IPS-20b (cell line): ENCODE measurements around the gene GREB1L.

Source experiments
- H3K27ac ChIP-seq: one replicate; pipeline ENCODE4 v1.5.1; 2013; ENCODE audit warnings: low read length
- H3K27me3 ChIP-seq: 2 replicates; pipeline ENCODE4 v1.6.1; 2013; ENCODE audit warnings: mild to moderate bottlenecking, low read length, inconsistent platforms; ENCODE audit not compliant: insufficient read depth
- H3K36me3 ChIP-seq: 2 replicates; pipeline ENCODE4 v1.6.1; 2013; ENCODE audit warnings: low read depth, mild to moderate bottlenecking, inconsistent platforms, low read length, moderate library complexity; ENCODE audit not compliant: insufficient read depth
- H3K4me1 ChIP-seq: 2 replicates; pipeline ENCODE4 v1.6.1; 2013; ENCODE audit warnings: mild to moderate bottlenecking, control low read depth, inconsistent platforms, low read length, moderate library complexity; ENCODE audit not compliant: insufficient read depth
- H3K4me3 ChIP-seq: 2 replicates; pipeline ENCODE4 v1.5.1; 2013; ENCODE audit warnings: mild to moderate bottlenecking, low read length, inconsistent platforms
- H3K9ac ChIP-seq: 2 replicates; pipeline ENCODE4 v1.6.1; 2013; ENCODE audit warnings: low read depth, mild to moderate bottlenecking, inconsistent platforms, low read length, moderate library complexity
- H3K9me3 ChIP-seq: 2 replicates; pipeline ENCODE4 v1.6.1; 2013; ENCODE audit warnings: mild to moderate bottlenecking, low read depth, low read length, inconsistent platforms; ENCODE audit not compliant: insufficient read depth

Gene GREB1L

GRCh38 chr18:21452276-21452780, 210.3 kb downstream of the GREB1L start:
- Histone ChIP-seq H3K4me1 (no peaks in the 10 kb centered on the region), H3K27ac (no peak overlapping the region), H3K36me3 (no peaks in the 10 kb centered on the region; the same call in 1 of the 2 replicates), H3K27me3 (no peaks in the 10 kb centered on the region), H3K9ac (no peak overlapping the region), H3K9me3 (no peaks in the 10 kb centered on the region), H3K4me3 (no peak overlapping the region)

GRCh38 chr18:21452796-21453510, 210.9 kb downstream of the GREB1L start:
- Histone ChIP-seq H3K4me1 (no peaks in the 10 kb centered on the region), H3K4me3 (no peak overlapping the region), H3K27ac (no peak overlapping the region)

GRCh38 chr18:21453511-21453901, 211.5 kb downstream of the GREB1L start:
- no peaks in the 10 kb centered on the region; the same call in 1 of the 2 replicates for H3K36me3 ChIP-seq
- H3K4me1 ChIP-seq, result no peaks in the 10 kb centered on the region
- H3K27me3 ChIP-seq, result no peaks in the 10 kb centered on the region
- no peak overlapping the region for H3K9ac ChIP-seq
- H3K4me3 ChIP-seq, result no peak overlapping the region
- no peak overlapping the region for H3K27ac ChIP-seq
- H3K9me3 ChIP-seq, result no peaks in the 10 kb centered on the region

More at GRCh38 chr18:21452796-21453510, 210.9 kb downstream of the GREB1L start:
- no peaks in the 10 kb centered on the region for H3K27me3 ChIP-seq
- no peaks in the 10 kb centered on the region for H3K9me3 ChIP-seq
- H3K36me3 ChIP-seq, result no peaks in the 10 kb centered on the region; the same call in 1 of the 2 replicates
- H3K9ac ChIP-seq, result no peak overlapping the region

- no peak overlapping the region for H3K4me3 ChIP-seq
- H3K27me3 ChIP-seq, result no peaks in the 10 kb centered on the region
- no peak overlapping the region for H3K9ac ChIP-seq
- H3K4me1 ChIP-seq, result no peaks in the 10 kb centered on the region
- no peak overlapping the region for H3K27ac ChIP-seq
- H3K9me3 ChIP-seq, result no peaks in the 10 kb centered on the region
- H3K36me3 ChIP-seq, result no peaks in the 10 kb centered on the region; the same call in 1 of the 2 replicates
Measured at GRCh38 chr18:21454725-21455124, 212.7 kb downstream of the GREB1L start.

GRCh38 chr18:21456428-21457178, 214.6 kb downstream of the GREB1L start:
- Histone ChIP-seq H3K36me3 (no peaks in the 10 kb centered on the region), H3K27ac (no peak overlapping the region), H3K4me1 (no peaks in the 10 kb centered on the region), H3K27me3 (no peaks in the 10 kb centered on the region), H3K4me3 (no peak overlapping the region), H3K9me3 (no peaks in the 10 kb centered on the region), H3K9ac (no peak overlapping the region)

- Histone ChIP-seq H3K9me3 (no peaks in the 10 kb centered on the region), H3K27ac (no peak overlapping the region), H3K4me3 (no peak overlapping the region), H3K4me1 (no peaks in the 10 kb centered on the region), H3K36me3 (no peaks in the 10 kb centered on the region), H3K27me3 (no peaks in the 10 kb centered on the region), H3K9ac (no peak overlapping the region)
Measured at GRCh38 chr18:21457179-21457535, 215.1 kb downstream of the GREB1L start.

- Histone ChIP-seq H3K27ac (no peak overlapping the region), H3K4me3 (no peak overlapping the region), H3K4me1 (no peaks in the 10 kb centered on the region), H3K36me3 (no peaks in the 10 kb centered on the region), H3K27me3 (no peaks in the 10 kb centered on the region), H3K9me3 (no peaks in the 10 kb centered on the region), H3K9ac (no peak overlapping the region)
Measured at GRCh38 chr18:21458310-21458709, 216.3 kb downstream of the GREB1L start.

GRCh38 chr18:21458788-21459187, 216.8 kb downstream of the GREB1L start:
- Histone ChIP-seq H3K4me3 (no peak overlapping the region), H3K4me1 (no peaks in the 10 kb centered on the region), H3K36me3 (no peaks in the 10 kb centered on the region), H3K27ac (no peak overlapping the region), H3K9me3 (no peaks in the 10 kb centered on the region), H3K9ac (no peak overlapping the region), H3K27me3 (no peaks in the 10 kb centered on the region)

- Histone ChIP-seq H3K27me3 (no peaks in the 10 kb centered on the region), H3K9me3 (no peaks in the 10 kb centered on the region), H3K9ac (no peak overlapping the region), H3K4me1 (no peaks in the 10 kb centered on the region), H3K36me3 (no peaks in the 10 kb centered on the region), H3K27ac (no peak overlapping the region), H3K4me3 (no peak overlapping the region)
Measured at GRCh38 chr18:21459706-21460286, 217.8 kb downstream of the GREB1L start.

GRCh38 chr18:21461460-21461859, 219.4 kb downstream of the GREB1L start:
- Histone ChIP-seq H3K9ac (no peak overlapping the region), H3K9me3 (no peaks in the 10 kb centered on the region), H3K4me1 (no peaks in the 10 kb centered on the region), H3K27ac (no peak overlapping the region), H3K36me3 (no peaks in the 10 kb centered on the region), H3K4me3 (no peak overlapping the region), H3K27me3 (no peaks in the 10 kb centered on the region)

GRCh38 chr18:21463718-21464117, 221.7 kb downstream of the GREB1L start:
- Histone ChIP-seq H3K9ac (no peak overlapping the region), H3K9me3 (no peaks in the 10 kb centered on the region), H3K36me3 (no peaks in the 10 kb centered on the region), H3K4me1 (no peaks in the 10 kb centered on the region), H3K4me3 (no peak overlapping the region), H3K27ac (no peak overlapping the region), H3K27me3 (no peaks in the 10 kb centered on the region)
